HL-60 (cell line): Measurements from ENCODE around the gene ACSS3.

ENCODE experiments used
- DNase-seq, 2 experiments: peaks; one replicate each; pipeline ENCODE4 v3.0.0-alpha.2; 2010 to 2020; ENCODE audit warnings: low read depth in 1 of 2, low spot score in 1 of 2
- H3K27ac ChIP-seq: fragments of 250-450 bp; sonication (Bioruptor Pico); replicated peaks from 2 replicates; pipeline ENCODE4 v1.5.1; 2020; ENCODE audit warnings: mild to moderate bottlenecking, moderate library complexity
- H3K27me3 ChIP-seq: fragments of 250-450 bp; sonication (Bioruptor Pico); 2 replicates; pipeline ENCODE4 v1.5.1; 2021; ENCODE audit warnings: mild to moderate bottlenecking, moderate library complexity; ENCODE audit not compliant: insufficient read depth, poor library complexity, severe bottlenecking
- H3K4me3 ChIP-seq: replicated peaks from 2 replicates; pipeline ENCODE4 v1.5.1; 2011; ENCODE audit warnings: mild to moderate bottlenecking, control low read depth, low read length; ENCODE audit not compliant: insufficient read depth
- GABPA ChIP-seq: IDR thresholded peaks from 2 replicates; pipeline ENCODE4 v1.6.1; 2012; ENCODE audit warnings: low read depth
- POLR2AphosphoS5 ChIP-seq: IDR thresholded peaks from 2 replicates; pipeline ENCODE4 v1.6.1; 2012; ENCODE audit warnings: low read depth
- SPI1 ChIP-seq: IDR thresholded peaks from 2 replicates; pipeline ENCODE4 v1.6.1; 2012; ENCODE audit warnings: low read depth, mild to moderate bottlenecking, borderline replicate concordance
- long read RNA-seq: library from polyadenylated mRNA; unstranded; transcript quantifications from one replicate; pipeline ENCODE4 v2.0.0, GENCODE V29; 2020
- TF ChIP-seq, protein P1 (sequence below): IDR thresholded peaks from one replicate; pipeline ENCODE4 v1.5.1; 2011; ENCODE audit warnings: low read length, control low read depth, inconsistent platforms; ENCODE audit not compliant: insufficient read depth
- TF ChIP-seq, protein P2 (sequence below): IDR thresholded peaks from 2 replicates; pipeline ENCODE4 v1.6.1; 2012; ENCODE audit warnings: low read depth; ENCODE audit not compliant: insufficient replicate concordance

Gene ACSS3, protein sequence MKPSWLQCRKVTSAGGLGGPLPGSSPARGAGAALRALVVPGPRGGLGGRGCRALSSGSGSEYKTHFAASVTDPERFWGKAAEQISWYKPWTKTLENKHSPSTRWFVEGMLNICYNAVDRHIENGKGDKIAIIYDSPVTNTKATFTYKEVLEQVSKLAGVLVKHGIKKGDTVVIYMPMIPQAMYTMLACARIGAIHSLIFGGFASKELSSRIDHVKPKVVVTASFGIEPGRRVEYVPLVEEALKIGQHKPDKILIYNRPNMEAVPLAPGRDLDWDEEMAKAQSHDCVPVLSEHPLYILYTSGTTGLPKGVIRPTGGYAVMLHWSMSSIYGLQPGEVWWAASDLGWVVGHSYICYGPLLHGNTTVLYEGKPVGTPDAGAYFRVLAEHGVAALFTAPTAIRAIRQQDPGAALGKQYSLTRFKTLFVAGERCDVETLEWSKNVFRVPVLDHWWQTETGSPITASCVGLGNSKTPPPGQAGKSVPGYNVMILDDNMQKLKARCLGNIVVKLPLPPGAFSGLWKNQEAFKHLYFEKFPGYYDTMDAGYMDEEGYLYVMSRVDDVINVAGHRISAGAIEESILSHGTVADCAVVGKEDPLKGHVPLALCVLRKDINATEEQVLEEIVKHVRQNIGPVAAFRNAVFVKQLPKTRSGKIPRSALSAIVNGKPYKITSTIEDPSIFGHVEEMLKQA
- long read RNA-seq, partial matches to known transcripts, result 0 of 1 reads
- long read RNA-seq, other reads (novel, unspliced or antisense), result 1 of 1 reads

DNA sequence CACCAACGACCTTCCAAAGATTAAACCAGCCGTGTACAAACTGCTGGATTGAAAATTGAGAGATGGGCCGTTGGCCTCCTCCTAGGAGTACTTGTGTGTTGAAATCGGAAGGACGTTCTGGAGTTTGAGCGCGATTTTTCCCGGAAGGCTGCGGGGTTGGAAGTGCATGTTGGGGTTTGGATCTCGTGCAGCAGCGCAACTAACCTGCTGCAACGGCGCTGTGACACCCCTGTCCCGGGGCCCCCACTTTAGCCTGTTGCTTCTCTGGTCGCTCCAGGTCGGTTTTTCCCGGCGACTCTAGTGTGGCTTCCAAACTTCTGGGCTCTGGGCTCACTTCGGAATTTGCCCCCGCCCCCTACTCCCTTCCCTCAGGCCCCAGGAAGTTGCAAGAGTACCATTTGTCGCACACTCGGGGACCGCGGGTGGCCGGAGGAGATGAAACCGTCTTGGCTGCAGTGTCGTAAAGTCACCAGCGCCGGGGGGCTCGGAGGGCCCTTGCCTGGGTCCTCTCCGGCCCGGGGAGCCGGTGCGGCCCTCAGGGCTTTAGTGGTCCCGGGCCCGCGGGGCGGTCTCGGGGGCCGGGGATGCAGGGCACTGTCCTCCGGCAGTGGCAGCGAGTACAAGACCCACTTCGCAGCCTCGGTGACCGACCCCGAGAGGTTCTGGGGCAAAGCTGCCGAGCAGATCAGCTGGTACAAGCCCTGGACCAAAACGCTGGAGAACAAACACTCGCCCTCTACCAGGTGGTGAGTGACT lies at the start of gene ACSS3:
TSS of gene ACSS3 (plus strand) at position 394 of the 756 bp plus-strand sequence. CDS start at position 436, 42 bp downstream.
- Histone ChIP-seq H3K4me3 (no peak within 1 kb of the TSS), H3K27me3 (peaks cover 30% of the 10 kb centered on the region), H3K27ac (no peak within 1 kb of the TSS)
- no peak for DNase-seq
- no peak for TF ChIP-seq SPI1

DNA sequence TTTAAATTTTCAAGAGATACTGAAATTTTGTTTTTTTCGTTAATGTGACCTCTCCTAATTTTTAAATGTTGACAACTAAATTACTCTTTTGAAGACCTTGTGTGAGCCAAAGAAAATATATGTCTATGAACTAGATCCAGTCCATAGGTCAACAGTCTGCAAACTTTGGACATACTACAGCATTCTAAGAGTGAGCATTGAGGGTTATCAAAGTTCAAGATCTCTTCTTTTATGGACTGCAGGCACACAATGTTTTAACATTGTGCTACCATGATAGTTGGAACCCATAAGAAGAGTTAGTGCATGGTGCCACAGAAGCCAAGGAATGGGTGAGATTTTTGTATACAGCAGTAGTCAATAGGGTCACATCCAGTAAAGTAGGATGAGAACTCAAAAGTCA lies 43.0 kb upstream of the ACSS3 start:
- no peak for DNase-seq
- TF ChIP-seq, protein P1, sequence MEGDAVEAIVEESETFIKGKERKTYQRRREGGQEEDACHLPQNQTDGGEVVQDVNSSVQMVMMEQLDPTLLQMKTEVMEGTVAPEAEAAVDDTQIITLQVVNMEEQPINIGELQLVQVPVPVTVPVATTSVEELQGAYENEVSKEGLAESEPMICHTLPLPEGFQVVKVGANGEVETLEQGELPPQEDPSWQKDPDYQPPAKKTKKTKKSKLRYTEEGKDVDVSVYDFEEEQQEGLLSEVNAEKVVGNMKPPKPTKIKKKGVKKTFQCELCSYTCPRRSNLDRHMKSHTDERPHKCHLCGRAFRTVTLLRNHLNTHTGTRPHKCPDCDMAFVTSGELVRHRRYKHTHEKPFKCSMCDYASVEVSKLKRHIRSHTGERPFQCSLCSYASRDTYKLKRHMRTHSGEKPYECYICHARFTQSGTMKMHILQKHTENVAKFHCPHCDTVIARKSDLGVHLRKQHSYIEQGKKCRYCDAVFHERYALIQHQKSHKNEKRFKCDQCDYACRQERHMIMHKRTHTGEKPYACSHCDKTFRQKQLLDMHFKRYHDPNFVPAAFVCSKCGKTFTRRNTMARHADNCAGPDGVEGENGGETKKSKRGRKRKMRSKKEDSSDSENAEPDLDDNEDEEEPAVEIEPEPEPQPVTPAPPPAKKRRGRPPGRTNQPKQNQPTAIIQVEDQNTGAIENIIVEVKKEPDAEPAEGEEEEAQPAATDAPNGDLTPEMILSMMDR, result no peak
- TF ChIP-seq GABPA, result no peak
- TF ChIP-seq, protein P2, sequence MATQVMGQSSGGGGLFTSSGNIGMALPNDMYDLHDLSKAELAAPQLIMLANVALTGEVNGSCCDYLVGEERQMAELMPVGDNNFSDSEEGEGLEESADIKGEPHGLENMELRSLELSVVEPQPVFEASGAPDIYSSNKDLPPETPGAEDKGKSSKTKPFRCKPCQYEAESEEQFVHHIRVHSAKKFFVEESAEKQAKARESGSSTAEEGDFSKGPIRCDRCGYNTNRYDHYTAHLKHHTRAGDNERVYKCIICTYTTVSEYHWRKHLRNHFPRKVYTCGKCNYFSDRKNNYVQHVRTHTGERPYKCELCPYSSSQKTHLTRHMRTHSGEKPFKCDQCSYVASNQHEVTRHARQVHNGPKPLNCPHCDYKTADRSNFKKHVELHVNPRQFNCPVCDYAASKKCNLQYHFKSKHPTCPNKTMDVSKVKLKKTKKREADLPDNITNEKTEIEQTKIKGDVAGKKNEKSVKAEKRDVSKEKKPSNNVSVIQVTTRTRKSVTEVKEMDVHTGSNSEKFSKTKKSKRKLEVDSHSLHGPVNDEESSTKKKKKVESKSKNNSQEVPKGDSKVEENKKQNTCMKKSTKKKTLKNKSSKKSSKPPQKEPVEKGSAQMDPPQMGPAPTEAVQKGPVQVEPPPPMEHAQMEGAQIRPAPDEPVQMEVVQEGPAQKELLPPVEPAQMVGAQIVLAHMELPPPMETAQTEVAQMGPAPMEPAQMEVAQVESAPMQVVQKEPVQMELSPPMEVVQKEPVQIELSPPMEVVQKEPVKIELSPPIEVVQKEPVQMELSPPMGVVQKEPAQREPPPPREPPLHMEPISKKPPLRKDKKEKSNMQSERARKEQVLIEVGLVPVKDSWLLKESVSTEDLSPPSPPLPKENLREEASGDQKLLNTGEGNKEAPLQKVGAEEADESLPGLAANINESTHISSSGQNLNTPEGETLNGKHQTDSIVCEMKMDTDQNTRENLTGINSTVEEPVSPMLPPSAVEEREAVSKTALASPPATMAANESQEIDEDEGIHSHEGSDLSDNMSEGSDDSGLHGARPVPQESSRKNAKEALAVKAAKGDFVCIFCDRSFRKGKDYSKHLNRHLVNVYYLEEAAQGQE, result no peak
- TF ChIP-seq POLR2AphosphoS5, result no peak
- TF ChIP-seq SPI1, result no peak
- no peak overlapping the region for H3K27ac ChIP-seq
- no peak overlapping the region for H3K4me3 ChIP-seq
- no peaks in the 10 kb centered on the region for H3K27me3 ChIP-seq

DNA sequence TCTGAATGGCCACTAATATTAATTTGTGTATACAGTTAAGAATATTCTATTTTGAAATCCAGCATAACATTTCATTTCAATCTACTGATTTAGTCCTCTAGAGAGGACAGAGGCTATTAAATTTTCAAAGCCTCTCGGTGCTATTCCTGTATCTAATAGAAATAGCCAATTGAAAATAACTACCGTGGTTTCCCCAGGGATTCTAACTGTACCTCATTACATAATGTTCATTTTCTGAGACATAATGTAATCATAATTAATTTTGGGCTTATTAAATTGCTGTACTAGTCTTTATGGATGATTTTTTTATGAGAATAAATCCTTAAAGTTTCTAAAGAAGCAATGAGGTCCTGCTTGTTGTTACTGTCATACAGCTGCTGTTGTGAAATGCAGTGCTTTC lies 38.6 kb upstream of the ACSS3 start:
- H3K27ac ChIP-seq, result no peak overlapping the region
- TF ChIP-seq POLR2AphosphoS5 (no peak), GABPA (no peak), SPI1 (no peak)
- TF ChIP-seq, protein P2, result no peak
- TF ChIP-seq, protein P1, result no peak
- no peak overlapping the region for H3K4me3 ChIP-seq
- no peaks in the 10 kb centered on the region for H3K27me3 ChIP-seq
- no peak for DNase-seq
